GM18907 (cell line): Measurements from ENCODE around the gene PROSER3.

Experiments used
- ATAC-seq: cut with Tn5 transposase; IDR thresholded peaks from one replicate; pipeline ENCODE4 v1.9.1; 2021; ENCODE audit warnings: mild to moderate bottlenecking, moderate library complexity; ENCODE audit not compliant: unreplicated experiment

PROSER3 gene

DNA sequence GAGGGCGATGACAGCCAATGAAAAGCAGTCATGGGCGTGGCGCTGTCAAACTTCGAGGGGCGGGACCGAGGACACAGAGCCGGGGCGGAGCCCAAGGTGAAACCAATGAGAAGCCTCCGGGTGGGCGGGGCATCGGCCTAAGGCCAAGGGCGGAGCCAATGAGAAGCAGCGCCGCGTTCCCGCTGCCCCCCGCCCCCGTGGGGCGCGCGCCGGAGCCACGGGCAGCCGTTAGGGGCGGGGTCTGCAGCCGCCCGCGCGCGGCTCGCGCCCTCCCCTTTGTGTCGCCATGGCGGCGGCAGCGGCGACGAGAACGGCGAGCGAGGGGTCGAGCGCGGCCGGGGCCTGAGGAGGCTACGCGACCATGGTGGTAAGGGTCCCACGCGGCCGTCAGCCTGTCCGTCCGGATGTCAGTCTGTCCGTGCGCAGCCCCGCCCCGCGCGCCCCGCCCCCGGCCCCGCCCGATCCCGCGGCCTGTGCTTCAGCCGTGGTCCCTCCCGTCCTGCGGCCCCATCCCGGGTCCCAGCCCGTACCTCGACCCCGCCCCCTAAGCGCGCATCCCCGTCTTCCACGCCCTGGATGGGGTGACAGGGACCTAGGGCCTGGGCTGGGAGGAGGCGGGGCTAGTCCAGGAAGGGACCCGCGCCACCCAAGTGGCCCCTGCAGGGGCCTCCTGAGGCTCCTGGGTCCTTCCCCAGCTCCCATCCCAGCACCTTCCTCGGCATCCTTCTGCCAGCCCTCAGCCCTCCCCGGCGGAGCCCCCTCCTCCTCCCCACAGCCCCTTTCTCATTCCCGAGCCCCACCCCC is 17.5 kb downstream of the PROSER3 start, which contains the start of gene ARHGAP33:
Gene ARHGAP33 (plus strand): TSS at position 267 of the 804 bp plus-strand sequence. CDS start 95 bp downstream, at position 362.
- peak; percentile 91 for ATAC-seq

- ATAC-seq = no peak
Observed at GRCh38 chr19:35776102-35776788, 18.3 kb downstream of the PROSER3 start.

DNA sequence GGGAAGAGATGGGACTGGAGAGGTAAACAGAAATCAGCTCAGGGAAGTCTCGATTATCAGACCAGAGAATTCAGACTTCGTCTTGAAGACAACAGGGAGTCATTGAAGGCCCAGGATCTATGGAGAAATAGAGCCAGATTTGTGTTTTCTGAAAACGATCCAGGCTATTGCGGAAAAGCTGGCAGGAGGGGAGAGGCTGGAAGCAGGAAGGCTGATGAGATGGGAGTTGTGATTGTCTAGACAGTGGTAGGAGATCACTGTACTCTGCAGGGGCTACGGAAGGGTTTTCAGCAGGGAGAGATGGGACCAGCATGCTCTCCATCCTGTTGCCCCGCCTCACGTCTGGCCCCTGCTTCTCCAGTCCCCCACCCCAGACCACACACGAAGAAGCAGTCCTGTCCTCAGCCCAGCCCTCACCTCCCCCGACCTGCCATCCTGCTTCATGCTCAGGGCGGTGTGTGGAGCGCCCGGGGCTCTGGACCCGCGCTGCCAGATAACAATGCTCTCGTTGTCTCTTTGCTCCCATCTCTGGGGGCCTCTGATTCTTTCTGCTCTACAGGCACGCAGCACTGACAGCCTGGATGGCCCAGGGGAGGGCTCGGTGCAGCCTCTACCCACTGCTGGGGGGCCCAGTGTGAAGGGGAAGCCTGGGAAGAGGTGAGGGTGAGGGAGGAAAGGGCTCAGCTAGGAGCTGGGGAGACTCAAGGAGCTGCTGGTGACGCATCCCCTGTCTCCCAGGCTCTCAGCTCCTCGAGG is 19.3 kb downstream of the PROSER3 start:
- ATAC-seq = no peak

GRCh38 chr19:35777961-35778360 is 20.0 kb downstream of the PROSER3 start:
- ATAC-seq = no peak

DNA sequence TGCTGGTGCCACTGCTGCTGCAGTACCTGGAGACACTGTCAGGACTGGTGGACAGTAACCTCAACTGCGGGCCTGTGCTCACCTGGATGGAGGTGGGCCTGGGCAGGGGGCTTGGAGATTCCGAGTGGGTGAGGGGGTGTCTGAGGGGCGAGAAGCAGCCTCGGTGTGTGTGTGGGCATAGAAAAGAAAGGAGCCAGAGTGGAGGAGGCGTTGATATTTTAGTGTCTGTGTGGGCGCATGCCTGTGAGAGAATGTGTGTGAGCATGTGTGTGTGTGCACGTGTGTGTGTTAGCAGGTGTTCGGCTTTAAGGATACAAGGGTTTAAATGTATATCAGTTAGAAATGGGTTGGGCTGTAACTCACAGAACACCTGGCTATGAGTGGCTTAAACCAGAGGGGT is 21.1 kb downstream of the PROSER3 start:
- no peak for ATAC-seq

DNA sequence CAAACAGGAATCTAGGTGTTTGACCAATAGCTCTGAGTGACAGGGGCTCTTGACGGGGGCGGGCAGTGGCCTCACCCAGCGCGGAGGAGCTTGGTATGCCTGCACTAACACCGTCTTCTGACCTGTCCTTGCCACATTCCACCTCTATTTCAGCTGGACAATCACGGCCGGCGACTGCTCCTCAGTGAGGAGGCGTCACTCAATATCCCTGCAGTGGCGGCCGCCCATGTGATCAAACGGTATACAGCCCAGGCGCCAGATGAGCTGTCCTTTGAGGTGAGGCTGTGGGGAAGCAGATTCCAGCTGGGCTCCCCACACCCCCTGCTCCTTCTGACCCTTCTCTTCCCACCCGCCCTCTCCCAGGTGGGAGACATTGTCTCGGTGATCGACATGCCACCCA is 22.1 kb downstream of the PROSER3 start:
- no peak for ATAC-seq

- no peak for ATAC-seq
Observed at GRCh38 chr19:35780717-35781116, 22.7 kb downstream of the PROSER3 start.

DNA sequence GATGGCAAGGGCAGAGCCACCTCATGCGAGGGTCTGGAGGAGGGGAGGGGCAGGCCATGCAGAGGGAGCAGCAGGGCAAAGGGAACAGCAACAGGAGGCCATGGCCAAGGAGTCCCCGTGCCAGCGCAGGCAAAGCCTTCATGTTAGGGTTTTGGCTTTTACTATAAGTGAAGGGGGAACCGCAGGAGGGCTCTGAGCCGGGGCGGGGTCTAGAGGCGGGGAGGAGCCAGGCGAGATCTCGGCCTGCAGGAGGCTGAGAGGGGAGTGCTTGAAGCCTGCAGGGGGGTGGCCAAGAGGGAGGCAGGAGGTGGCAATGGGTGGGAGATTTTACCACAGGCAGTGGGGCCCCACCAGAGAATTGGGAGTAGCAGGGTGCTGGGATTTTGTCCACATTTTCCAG is 23.7 kb downstream of the PROSER3 start:
- no peak for ATAC-seq

GRCh38 chr19:35782589-35782988 is 24.6 kb downstream of the PROSER3 start:
- no peak for ATAC-seq

GRCh38 chr19:35783469-35784434 is 25.8 kb downstream of the PROSER3 start:
- ATAC-seq = no peak

DNA sequence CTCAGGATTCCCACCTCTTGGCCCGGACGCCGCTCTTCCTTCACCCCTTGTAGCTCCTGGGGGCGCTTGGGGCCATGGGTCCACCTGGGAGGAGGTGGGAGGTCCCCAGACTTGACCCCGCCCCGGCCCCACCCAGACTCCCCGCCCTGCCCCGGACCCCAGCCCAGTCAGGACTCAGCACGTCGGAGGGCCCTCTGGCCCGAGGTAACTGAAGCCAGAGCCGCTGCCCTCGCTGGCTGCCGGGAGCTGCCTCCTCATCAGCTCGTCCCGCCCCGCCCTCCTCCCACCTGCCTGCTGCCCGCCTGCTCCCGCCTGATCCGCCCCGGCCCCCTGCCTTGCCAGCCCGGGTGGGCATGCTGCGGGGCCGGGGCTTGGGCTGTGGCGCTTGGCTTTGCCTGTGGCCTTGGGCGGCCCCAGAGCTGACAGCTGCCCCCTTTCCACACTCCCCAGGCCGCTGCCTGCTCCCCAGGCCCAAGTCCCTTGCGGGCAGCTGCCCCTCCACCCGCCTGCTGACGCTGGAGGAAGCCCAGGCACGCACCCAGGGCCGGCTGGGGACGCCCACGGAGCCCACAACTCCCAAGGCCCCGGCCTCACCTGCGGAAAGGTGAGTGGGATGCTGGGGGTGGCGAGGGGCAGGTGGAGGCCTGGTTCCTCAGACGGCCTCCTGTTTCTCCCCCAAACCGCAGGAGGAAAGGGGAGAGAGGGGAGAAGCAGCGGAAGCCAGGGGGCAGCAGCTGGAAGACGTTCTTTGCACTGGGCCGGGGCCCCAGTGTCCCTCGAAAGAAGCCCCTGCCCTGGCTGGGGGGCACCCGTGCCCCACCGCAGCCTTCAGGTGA is 26.7 kb downstream of the PROSER3 start:
- no peak for ATAC-seq

DNA sequence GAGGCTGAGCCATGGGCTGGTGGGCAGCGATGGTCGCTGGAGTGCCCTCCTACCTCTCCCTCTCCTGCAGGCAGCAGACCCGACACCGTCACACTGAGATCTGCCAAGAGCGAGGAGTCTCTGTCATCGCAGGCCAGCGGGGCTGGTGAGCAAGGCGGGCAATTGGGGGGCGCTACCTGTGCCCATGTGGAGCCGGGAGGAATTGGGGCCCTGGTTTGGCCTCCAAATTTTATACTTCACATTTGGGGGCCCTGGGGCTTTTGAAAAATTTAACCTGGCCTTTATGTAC is 27.3 kb downstream of the PROSER3 start:
- ATAC-seq = no peak

DNA sequence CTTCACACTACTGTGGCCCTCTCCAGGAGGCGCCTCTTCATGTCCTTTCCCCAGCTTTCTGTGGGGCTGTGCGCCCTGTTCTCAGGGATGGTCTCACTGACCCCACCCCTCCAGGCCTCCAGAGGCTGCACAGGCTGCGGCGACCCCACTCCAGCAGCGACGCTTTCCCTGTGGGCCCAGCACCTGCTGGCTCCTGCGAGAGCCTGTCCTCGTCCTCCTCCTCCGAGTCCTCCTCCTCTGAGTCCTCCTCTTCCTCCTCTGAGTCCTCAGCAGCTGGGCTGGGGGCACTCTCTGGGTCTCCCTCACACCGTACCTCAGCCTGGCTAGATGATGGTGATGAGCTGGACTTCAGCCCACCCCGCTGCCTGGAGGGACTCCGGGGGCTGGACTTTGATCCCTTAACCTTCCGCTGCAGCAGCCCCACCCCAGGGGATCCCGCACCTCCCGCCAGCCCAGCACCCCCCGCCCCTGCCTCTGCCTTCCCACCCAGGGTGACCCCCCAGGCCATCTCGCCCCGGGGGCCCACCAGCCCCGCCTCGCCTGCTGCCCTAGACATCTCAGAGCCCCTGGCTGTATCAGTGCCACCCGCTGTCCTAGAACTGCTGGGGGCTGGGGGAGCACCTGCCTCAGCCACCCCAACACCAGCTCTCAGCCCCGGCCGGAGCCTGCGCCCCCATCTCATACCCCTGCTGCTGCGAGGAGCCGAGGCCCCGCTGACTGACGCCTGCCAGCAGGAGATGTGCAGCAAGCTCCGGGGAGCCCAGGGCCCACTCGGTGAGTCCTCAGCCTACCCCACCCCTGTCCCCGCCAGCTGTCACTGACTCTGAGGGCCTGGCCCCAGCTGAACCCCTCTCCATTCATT is 28.6 kb downstream of the PROSER3 start:
- no peak for ATAC-seq

GRCh38 chr19:35787227-35787799 is 29.3 kb downstream of the PROSER3 start:
- ATAC-seq = no peak

GRCh38 chr19:35788205-35788960 is 30.4 kb downstream of the PROSER3 start:
- ATAC-seq = no peak

- ATAC-seq = no peak
Observed at GRCh38 chr19:35789195-35789977, 31.4 kb downstream of the PROSER3 start.
